HEK293 (cell line): ENCODE data around the gene TMEM123.

Experiments
- CTCF ChIA-PET: fragments of 350-600 bp; formaldehyde crosslinking; extraction: SDS; loops from one replicate; lab custom pipeline; 2021; ENCODE audit warnings: antibody characterized with exemption; lab: Yijun Ruan, JAX
- POLR2A ChIA-PET: fragments of 300-600 bp; formaldehyde crosslinking; extraction: SDS; loops from one replicate; lab custom pipeline; 2020; ENCODE audit warnings: antibody characterized with exemption, inconsistent platforms; lab: Yijun Ruan, JAX
- H3K27ac ChIP-seq: fragments of 200-500 bp; sonication (Bioruptor generic); 2 replicates; pipeline ENCODE4 v1.5.1; 2014; ENCODE audit warnings: low read depth, low read length, control low read depth, inconsistent platforms; ENCODE audit errors: extremely low read depth
- H3K36me3 ChIP-seq, 2 experiments: fragments of 200-500 bp in 1 of 2; sonication (Bioruptor generic) in 1 of 2; 1 replicate in 1 of 2; 2 replicates in 1 of 2; pipeline ENCODE4 v1.5.1; 2014 to 2017; ENCODE audit warnings: inconsistent platforms in 2 of 2, low read length in 2 of 2; ENCODE audit not compliant: control insufficient read depth in 2 of 2, insufficient read depth in 1 of 2
- H3K4me1 ChIP-seq: fragments of 200-500 bp; sonication (Bioruptor generic); 2 replicates; pipeline ENCODE4 v1.5.1; 2014; ENCODE audit warnings: mild to moderate bottlenecking, low read length, inconsistent platforms; ENCODE audit not compliant: control insufficient read depth, insufficient read depth
- H3K4me3 ChIP-seq: 2 replicates; pipeline ENCODE4 v1.5.1; 2011; ENCODE audit warnings: low read depth, mild to moderate bottlenecking, control low read depth, low read length, moderate library complexity
- H3K9me3 ChIP-seq: fragments of 200-500 bp; sonication (Bioruptor generic); 2 replicates; pipeline ENCODE4 v1.5.1; 2014; ENCODE audit warnings: low read depth, low read length, inconsistent platforms; ENCODE audit not compliant: control insufficient read depth, insufficient read depth
- ATF2 ChIP-seq: fragments of 450-650 bp; formaldehyde crosslinking; IDR thresholded peaks from 2 replicates; pipeline ENCODE4 v1.5.1; 2016; ENCODE audit warnings: missing biosample characterization, missing genetic modification characterization, low read depth
- FEZF1 ChIP-seq: fragments of 450-650 bp; formaldehyde crosslinking; IDR thresholded peaks from 2 replicates; pipeline ENCODE4 v1.5.1; 2016; ENCODE audit warnings: missing biosample characterization, missing genetic modification characterization
- PRDM6 ChIP-seq: fragments of 450-650 bp; formaldehyde crosslinking; IDR thresholded peaks from 2 replicates; pipeline ENCODE4 v1.5.1; 2017; ENCODE audit warnings: missing biosample characterization, missing genetic modification characterization
- TRIM28 ChIP-seq: IDR thresholded peaks from 2 replicates; pipeline ENCODE4 v1.6.1; 2011; ENCODE audit warnings: low read length, control low read depth, borderline replicate concordance
- ZNF157 ChIP-seq: fragments of 450-650 bp; formaldehyde crosslinking; IDR thresholded peaks from 2 replicates; pipeline ENCODE4 v1.5.1; 2016; ENCODE audit warnings: missing biosample characterization, missing genetic modification characterization
- ZNF2 ChIP-seq: fragments of 450-650 bp; formaldehyde crosslinking; IDR thresholded peaks from 2 replicates; pipeline ENCODE4 v1.5.1; 2016; ENCODE audit warnings: missing biosample characterization, missing genetic modification characterization
- ZNF202 ChIP-seq: fragments of 450-650 bp; formaldehyde crosslinking; IDR thresholded peaks from 2 replicates; pipeline ENCODE4 v1.5.1; 2016; ENCODE audit warnings: missing biosample characterization, missing genetic modification characterization, borderline replicate concordance
- ZNF280D ChIP-seq: fragments of 450-650 bp; formaldehyde crosslinking; IDR thresholded peaks from 2 replicates; pipeline ENCODE4 v1.5.1; 2016; ENCODE audit warnings: missing biosample characterization, missing genetic modification characterization
- ZNF341 ChIP-seq: fragments of 450-650 bp; formaldehyde crosslinking; IDR thresholded peaks from 2 replicates; pipeline ENCODE4; 2016; ENCODE audit warnings: low read depth, missing biosample characterization, missing genetic modification characterization
- ZNF449 ChIP-seq: fragments of 450-650 bp; formaldehyde crosslinking; IDR thresholded peaks from 2 replicates; pipeline ENCODE4 v1.5.1; 2017; ENCODE audit warnings: missing biosample characterization, mild to moderate bottlenecking, missing genetic modification characterization, moderate library complexity
- ZNF518A ChIP-seq: fragments of 450-650 bp; formaldehyde crosslinking; conservative IDR thresholded peaks from 2 replicates; pipeline ENCODE4 v1.5.1; 2016; ENCODE audit warnings: low read depth, missing biosample characterization, missing genetic modification characterization
- ZNF521 ChIP-seq: fragments of 450-650 bp; formaldehyde crosslinking; IDR thresholded peaks from 2 replicates; pipeline ENCODE4 v1.5.1; 2017; ENCODE audit warnings: missing biosample characterization, mild to moderate bottlenecking, missing genetic modification characterization
- ZNF558 ChIP-seq: fragments of 450-650 bp; formaldehyde crosslinking; IDR thresholded peaks from 2 replicates; pipeline ENCODE4 v1.5.1; 2016; ENCODE audit warnings: missing biosample characterization, missing genetic modification characterization
- ZXDB ChIP-seq: fragments of 450-650 bp; formaldehyde crosslinking; IDR thresholded peaks from 2 replicates; pipeline ENCODE4 v1.5.1; 2016; ENCODE audit warnings: missing biosample characterization, missing genetic modification characterization

The TMEM123 gene

GRCh38 chr11:102448869-102449224 lies 3.7 kb downstream of the TMEM123 start:
- H3K4me1 ChIP-seq: peaks cover 2% of the 10 kb centered on the region; the same call in 1 of the 2 replicates
- ChIA-PET CTCF (interaction anchor here (0.7 to 2.5 kb wide), 3 partner anchors 10 to 58 kb away, joined by 3 to 7 read pairs (median 3); no protein-coding TSS in a partner anchor), POLR2A (no interaction called here)
- no peak overlapping the region for H3K27ac ChIP-seq
- H3K4me3 ChIP-seq: no peak overlapping the region
- H3K36me3 ChIP-seq: peaks cover 0 to 33% of the 10 kb centered on the region in 2 experiments; a peak in 1 of 3 replicates
- H3K9me3 ChIP-seq: no peaks in the 10 kb centered on the region
- TF ChIP-seq PRDM6 (tag by site-specific recombination) (peak; percentile 37; the same call in 1 of the 2 replicates), ZNF518A (tag by site-specific recombination) (no peak)

- CTCF ChIA-PET: interaction anchor here (0.6 to 0.9 kb wide), 3 partner anchors 10 to 48 kb away, joined by 3 read pairs; no protein-coding TSS in a partner anchor
- Histone ChIP-seq H3K4me3 (no peak overlapping the region), H3K4me1 (peaks cover 2% of the 10 kb centered on the region; the same call in 1 of the 2 replicates), H3K36me3 (peaks cover 0 to 33% of the 10 kb centered on the region in 2 experiments; a peak in 1 of 3 replicates), H3K9me3 (no peaks in the 10 kb centered on the region), H3K27ac (no peak overlapping the region; the same call in 1 of the 2 replicates)
- POLR2A ChIA-PET: no interaction called here
- no peak for TF ChIP-seq ZNF280D
- TF ChIP-seq FEZF1: peak; percentile 64
- 0 out of 2 replicates have a peak, but pooled peaks have one; percentile 27 for TF ChIP-seq ATF2 (tag by site-specific recombination)
- no peak for TF ChIP-seq ZNF2 (tag by site-specific recombination)
- TF ChIP-seq ZXDB (tag by site-specific recombination): no peak
- no peak for TF ChIP-seq ZNF157 (tag by site-specific recombination)
- peak; percentile 61; the same call in 1 of the 2 replicates for TF ChIP-seq TRIM28
- TF ChIP-seq PRDM6 (tag by site-specific recombination): peak; percentile 75
- no peak for TF ChIP-seq ZNF341 (tag by site-specific recombination)
- no peak for TF ChIP-seq ZNF202 (tag by site-specific recombination)
- no peak for TF ChIP-seq ZNF449
- no peak for TF ChIP-seq ZNF521
- TF ChIP-seq ZNF558 (tag by site-specific recombination): no peak
Measured at GRCh38 chr11:102447941-102448868, 4.4 kb downstream of the TMEM123 start.
